Peyer's patch (tissue), 4 donors: ENCODE results near the gene NAV2. TPM values are rescaled to one million over a fixed set of nuclear protein-coding genes. Genes with fewer than 3 reads are reported as not detected.

Experiments used
- DNase-seq, 3 donors: peaks; one replicate each; pipeline ENCODE4 v3.0.0-alpha.2; 2017 to 2019
- H3K27ac ChIP-seq, 4 donors: fragments of 200-600 bp; sonication (generic); one replicate each; pipeline ENCODE4 v1.5.1; 2016 to 2019
- H3K27me3 ChIP-seq, 2 donors: fragments of 200-600 bp; sonication (generic); one replicate each; pipeline ENCODE4 v1.5.1; 2019
- H3K36me3 ChIP-seq, 3 donors: fragments of 200-600 bp; sonication (generic); one replicate each; pipeline ENCODE4 v1.5.1; 2016 to 2019
- H3K4me1 ChIP-seq, 4 donors: fragments of 200-600 bp; sonication (generic); one replicate each; pipeline ENCODE4 v1.5.1; 2016 to 2019
- H3K4me3 ChIP-seq, 4 donors: fragments of 200-600 bp; sonication (generic); 1 replicate in 3 of 4; 2 replicates in 1 of 4; pipeline ENCODE4 v1.5.1; 2016 to 2019; ENCODE audit warnings: mild to moderate bottlenecking in 1 of 4
- H3K9me3 ChIP-seq, 4 donors: fragments of 200-600 bp; sonication (generic); one replicate each; pipeline ENCODE4 v1.5.1; 2016 to 2019; ENCODE audit warnings: mild to moderate bottlenecking in 1 of 4
- POLR2A ChIP-seq, 2 donors: fragments of 450-650 bp; IDR thresholded peaks; one replicate each; pipeline ENCODE4 v1.5.1; 2017; ENCODE audit warnings: antibody characterized with exemption in 2 of 2, mild to moderate bottlenecking in 2 of 2, moderate library complexity in 2 of 2
- total RNA-seq, 4 donors: library from RNA; depleted of rRNA; stranded (reverse); fragments of >200 nt; gene quantifications; one replicate each; pipeline ENCODE4 v1.1.0, GENCODE V29; 2016
- TF ChIP-seq, protein P1 (sequence below), 6 experiments: fragments of 450-650 bp in 4 of 6; fragments of 200-600 bp in 2 of 6; sonication (generic) in 1 of 6; IDR thresholded peaks; one replicate each; pipeline ENCODE4 v1.5.1; 2017 to 2019; ENCODE audit warnings: antibody characterized with exemption in 6 of 6, mild to moderate bottlenecking in 3 of 6, moderate library complexity in 1 of 6

Gene NAV2
- total RNA-seq, 4 donors from 2014 or later = 6.0 to 48.7 (median 20.1) TPM

DNA sequence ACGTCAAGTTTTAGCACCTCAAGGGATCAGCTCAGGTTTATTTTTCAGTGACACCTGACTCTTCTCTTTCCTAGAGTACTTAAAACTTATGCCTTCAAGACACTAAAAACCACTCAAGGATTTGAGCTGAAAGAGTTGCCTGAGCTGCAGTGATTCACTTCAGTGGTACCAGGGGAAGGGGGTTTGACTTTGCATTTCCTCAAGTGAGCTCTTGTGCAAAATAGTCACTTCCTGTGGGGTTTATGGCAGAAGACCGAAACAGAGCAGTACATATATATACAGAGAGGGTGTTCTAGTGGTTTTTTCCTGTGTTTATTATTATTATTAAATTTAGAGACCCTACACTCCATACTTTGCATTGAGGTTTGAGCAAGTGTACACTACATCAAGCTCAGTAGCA, 386.9 kb downstream of the NAV2 start:
- Histone ChIP-seq H3K4me3 (no peak overlapping the region), H3K9me3 (no peaks in the 10 kb centered on the region), H3K36me3 (peaks cover 0 to 10% (median 0%) of the 10 kb centered on the region in 3 donors), H3K27ac (no peak overlapping the region), H3K4me1 (no peaks in the 10 kb centered on the region), H3K27me3 (no peaks in the 10 kb centered on the region)
- no peak for DNase-seq
- TF ChIP-seq POLR2A (IDR thresholded peaks at IDR 0.05) = no peak
- TF ChIP-seq, protein P1, sequence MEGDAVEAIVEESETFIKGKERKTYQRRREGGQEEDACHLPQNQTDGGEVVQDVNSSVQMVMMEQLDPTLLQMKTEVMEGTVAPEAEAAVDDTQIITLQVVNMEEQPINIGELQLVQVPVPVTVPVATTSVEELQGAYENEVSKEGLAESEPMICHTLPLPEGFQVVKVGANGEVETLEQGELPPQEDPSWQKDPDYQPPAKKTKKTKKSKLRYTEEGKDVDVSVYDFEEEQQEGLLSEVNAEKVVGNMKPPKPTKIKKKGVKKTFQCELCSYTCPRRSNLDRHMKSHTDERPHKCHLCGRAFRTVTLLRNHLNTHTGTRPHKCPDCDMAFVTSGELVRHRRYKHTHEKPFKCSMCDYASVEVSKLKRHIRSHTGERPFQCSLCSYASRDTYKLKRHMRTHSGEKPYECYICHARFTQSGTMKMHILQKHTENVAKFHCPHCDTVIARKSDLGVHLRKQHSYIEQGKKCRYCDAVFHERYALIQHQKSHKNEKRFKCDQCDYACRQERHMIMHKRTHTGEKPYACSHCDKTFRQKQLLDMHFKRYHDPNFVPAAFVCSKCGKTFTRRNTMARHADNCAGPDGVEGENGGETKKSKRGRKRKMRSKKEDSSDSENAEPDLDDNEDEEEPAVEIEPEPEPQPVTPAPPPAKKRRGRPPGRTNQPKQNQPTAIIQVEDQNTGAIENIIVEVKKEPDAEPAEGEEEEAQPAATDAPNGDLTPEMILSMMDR (IDR thresholded peaks at IDR 0.05) = no peak

DNA sequence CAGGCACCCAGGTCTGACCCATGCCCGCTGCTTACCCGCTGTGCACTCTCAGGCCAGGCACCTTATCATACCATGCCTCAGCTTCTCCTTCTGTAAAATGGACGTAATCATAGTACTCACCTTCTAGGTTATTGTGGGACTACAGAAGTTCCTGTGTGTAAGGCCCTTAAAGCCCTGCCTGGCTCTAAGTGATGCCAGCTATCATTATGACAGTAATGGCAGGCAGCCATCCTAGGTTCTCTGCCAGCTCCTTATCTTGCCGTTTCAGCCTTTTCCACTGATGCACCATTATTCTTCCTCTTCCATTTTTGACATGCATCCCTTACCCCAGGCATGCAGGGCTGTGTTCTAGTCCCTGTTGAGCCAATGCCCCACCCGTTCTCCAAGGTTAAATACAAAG, 389.8 kb downstream of the NAV2 start:
- Histone ChIP-seq H3K4me3 (no peak overlapping the region), H3K27me3 (no peaks in the 10 kb centered on the region), H3K27ac (no peak overlapping the region), H3K36me3 (peaks cover 0 to 15% (median 0%) of the 10 kb centered on the region in 3 donors), H3K4me1 (no peaks in the 10 kb centered on the region), H3K9me3 (no peaks in the 10 kb centered on the region)
- DNase-seq = no peak
- TF ChIP-seq, protein P1 (IDR thresholded peaks at IDR 0.05) = no peak
- no peak for TF ChIP-seq POLR2A (IDR thresholded peaks at IDR 0.05)

DNA sequence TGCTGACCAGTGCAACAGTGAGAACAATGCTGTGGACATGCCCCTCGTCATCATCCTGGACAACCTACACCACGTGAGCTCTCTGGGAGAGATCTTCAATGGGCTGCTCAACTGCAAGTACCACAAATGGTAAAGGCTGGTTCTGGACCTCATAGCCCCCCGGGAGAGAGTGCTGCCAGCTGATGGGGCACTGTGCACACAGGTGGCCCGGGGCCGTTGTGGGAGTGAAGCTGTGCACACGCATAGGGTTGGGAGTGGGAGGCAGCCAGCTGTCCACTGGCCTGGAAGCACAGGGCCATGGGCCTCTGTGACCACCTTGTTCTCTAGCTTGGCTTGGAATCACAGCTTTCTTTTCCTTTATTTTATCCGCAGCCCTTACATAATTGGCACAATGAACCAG, 390.6 kb downstream of the NAV2 start:
- no peak overlapping the region for H3K4me3 ChIP-seq
- peaks cover 0 to 20% (median 0%) of the 10 kb centered on the region in 3 donors for H3K36me3 ChIP-seq
- no peak overlapping the region for H3K27ac ChIP-seq
- no peak for DNase-seq
- no peak for TF ChIP-seq POLR2A (IDR thresholded peaks at IDR 0.05)
- TF ChIP-seq, protein P1 (IDR thresholded peaks at IDR 0.05) = no peak
- no peaks in the 10 kb centered on the region for H3K4me1 ChIP-seq
- no peaks in the 10 kb centered on the region for H3K9me3 ChIP-seq
- H3K27me3 ChIP-seq = no peaks in the 10 kb centered on the region

DNA sequence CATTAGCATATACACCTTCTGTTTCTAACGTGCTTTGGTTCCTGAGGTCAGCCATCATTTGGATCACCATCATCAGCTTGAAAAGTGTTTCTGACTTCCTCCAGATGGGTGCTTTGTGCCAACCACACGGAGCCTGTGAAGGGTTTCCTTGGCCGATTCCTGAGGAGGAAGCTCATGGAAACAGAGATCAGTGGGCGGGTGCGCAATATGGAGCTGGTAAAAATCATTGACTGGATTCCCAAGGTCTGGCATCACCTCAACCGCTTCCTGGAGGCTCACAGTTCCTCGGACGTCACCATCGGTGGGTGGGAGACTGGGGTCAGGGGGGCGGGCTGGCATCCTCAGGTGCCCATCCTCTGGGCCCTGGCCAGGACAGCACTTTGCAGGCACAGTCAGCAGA, 392.8 kb downstream of the NAV2 start:
- no peak overlapping the region for H3K4me3 ChIP-seq
- H3K27ac ChIP-seq = no peak overlapping the region
- H3K36me3 ChIP-seq = peaks cover 0 to 14% (median 0%) of the 10 kb centered on the region in 3 donors
- H3K4me1 ChIP-seq = no peaks in the 10 kb centered on the region
- no peak for DNase-seq
- TF ChIP-seq, protein P1 (IDR thresholded peaks at IDR 0.05) = no peak
- no peak for TF ChIP-seq POLR2A (IDR thresholded peaks at IDR 0.05)
- no peaks in the 10 kb centered on the region for H3K9me3 ChIP-seq
- no peaks in the 10 kb centered on the region for H3K27me3 ChIP-seq

DNA sequence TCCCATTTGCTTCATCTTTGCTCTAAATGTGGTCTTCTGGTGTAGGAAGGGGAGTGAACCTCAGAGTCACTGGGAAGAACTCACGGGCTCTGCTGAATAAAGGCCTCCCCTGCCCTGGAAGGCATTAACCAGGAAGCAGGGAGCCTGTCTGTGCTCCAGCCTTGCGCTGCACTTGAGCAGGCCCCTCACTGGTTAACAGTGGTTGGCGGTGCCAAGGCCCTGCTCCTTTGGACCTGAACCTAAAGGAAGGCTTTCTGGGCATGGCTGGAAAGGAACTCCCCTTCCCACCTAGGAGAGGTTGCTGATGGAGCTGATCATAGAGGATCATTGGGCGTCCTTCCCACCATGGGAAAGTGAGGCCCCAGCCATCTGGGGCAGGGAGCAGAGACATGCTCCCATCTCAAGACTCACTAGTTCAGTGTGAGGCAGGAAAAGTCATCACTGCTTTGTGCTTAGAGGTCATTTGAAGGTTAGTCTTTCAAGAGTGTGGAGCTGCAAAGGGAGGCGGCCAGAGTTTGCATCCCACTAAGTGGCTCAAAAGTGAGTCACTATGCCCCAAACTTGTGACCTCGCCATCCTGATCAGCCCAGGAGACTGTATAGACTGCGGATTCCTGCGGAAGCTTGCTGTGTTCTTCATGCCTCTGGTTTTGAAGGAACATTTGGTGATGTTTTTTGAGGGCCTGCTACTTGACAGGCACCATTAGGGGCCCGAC, 397.3 kb downstream of the NAV2 start:
- H3K9me3 ChIP-seq = no peaks in the 10 kb centered on the region
- H3K27me3 ChIP-seq = no peaks in the 10 kb centered on the region
- H3K36me3 ChIP-seq = peaks cover 0 to 16% (median 0%) of the 10 kb centered on the region in 3 donors
- no peak overlapping the region for H3K27ac ChIP-seq
- TF ChIP-seq, protein P1 (IDR thresholded peaks at IDR 0.05) = no peak
- no peak for TF ChIP-seq POLR2A (IDR thresholded peaks at IDR 0.05)
- peaks cover 0 to 23% (median 0%) of the 10 kb centered on the region in 4 donors for H3K4me1 ChIP-seq
- DNase-seq = no peak
- H3K4me3 ChIP-seq = no peak overlapping the region
